Neural progenitor cell (in vitro differentiated cells): ENCODE measurements around the gene OR8I2. TPM values are rescaled to one million over a fixed set of nuclear protein-coding genes. Genes with fewer than 3 reads are reported as not detected.
"Not testable (repeated sequence)": the region's sequence is repeated elsewhere in the genome, so short reads cannot be mapped to it uniquely, and the experiment has no call there.

Experiments used
- DNase-seq: peaks from one replicate; pipeline ENCODE4 v3.0.0-alpha.2; 2016; ENCODE audit warnings: low spot score
- H2AFZ ChIP-seq: fragments of 200-600 bp; sonication (generic); replicated peaks from 2 replicates; pipeline ENCODE4 v1.6.1; 2016; ENCODE audit warnings: antibody characterized with exemption
- H3F3A ChIP-seq: fragments of 200-600 bp; sonication (generic); 2 replicates; pipeline ENCODE4 v1.6.1; 2016; ENCODE audit warnings: antibody characterized with exemption, low read depth
- H3K27ac ChIP-seq: fragments of 200-600 bp; sonication (generic); 2 replicates; pipeline ENCODE4 v1.5.1; 2016; ENCODE audit warnings: mild to moderate bottlenecking
- H3K27me3 ChIP-seq: fragments of 200-600 bp; sonication (generic); 2 replicates; pipeline ENCODE4 v1.6.1; 2016; ENCODE audit warnings: mild to moderate bottlenecking, moderate library complexity
- H3K36me3 ChIP-seq: fragments of 200-600 bp; sonication (generic); 2 replicates; pipeline ENCODE4 v1.5.1; 2016
- H3K4me1 ChIP-seq: fragments of 200-600 bp; sonication (generic); 2 replicates; pipeline ENCODE4 v1.6.1; 2016; ENCODE audit warnings: mixed run types
- H3K4me2 ChIP-seq: fragments of 200-600 bp; sonication (generic); 2 replicates; pipeline ENCODE4 v1.6.1; 2016
- H3K4me3 ChIP-seq: fragments of 200-600 bp; sonication (generic); 2 replicates; pipeline ENCODE4 v1.5.1; 2016
- H3K79me2 ChIP-seq: fragments of 200-600 bp; sonication (generic); 2 replicates; pipeline ENCODE4 v1.6.1; 2016; ENCODE audit warnings: low read depth
- H3K9ac ChIP-seq: fragments of 200-600 bp; sonication (generic); 2 replicates; pipeline ENCODE4 v1.6.1; 2016
- H3K9me3 ChIP-seq: fragments of 200-600 bp; sonication (generic); 2 replicates; pipeline ENCODE4 v1.5.1; 2016; ENCODE audit warnings: low read depth
- H4K20me1 ChIP-seq: fragments of 200-600 bp; sonication (generic); 2 replicates; pipeline ENCODE4 v1.6.1; 2016; ENCODE audit warnings: low read depth
- H3K27ac Mint-ChIP-seq: 3 replicates; pipeline ENCODE4 v1.8.0; 2021; ENCODE audit warnings: mixed read lengths
- H3K27me3 Mint-ChIP-seq: 2 replicates; pipeline ENCODE4 v1.8.0; 2022; ENCODE audit warnings: low read depth, mild to moderate bottlenecking, inconsistent platforms, moderate library complexity, mixed read lengths; ENCODE audit not compliant: insufficient read depth
- H3K36me3 Mint-ChIP-seq: 3 replicates; pipeline ENCODE4 v1.8.0; 2021; ENCODE audit warnings: mixed read lengths
- H3K4me1 Mint-ChIP-seq: 3 replicates; pipeline ENCODE4 v1.8.0; 2021; ENCODE audit warnings: mixed read lengths
- H3K4me3 Mint-ChIP-seq: 3 replicates; pipeline ENCODE4 v1.8.0; 2021; ENCODE audit warnings: mild to moderate bottlenecking, moderate library complexity, mixed read lengths
- H3K9me3 Mint-ChIP-seq: 3 replicates; pipeline ENCODE4 v1.8.0; 2020; ENCODE audit warnings: mixed read lengths
- CTCF ChIP-seq: fragments of 200-600 bp; sonication (generic); IDR thresholded peaks from 2 replicates; pipeline ENCODE4 v1.5.1; 2017; ENCODE audit warnings: antibody characterized with exemption, mild to moderate bottlenecking
- EZH2 ChIP-seq: fragments of 200-600 bp; sonication (generic); IDR thresholded peaks from 2 replicates; pipeline ENCODE4 v1.6.1; 2017; ENCODE audit warnings: antibody characterized with exemption, mild to moderate bottlenecking, moderate library complexity
- EZH2phosphoT487 ChIP-seq: fragments of 200-600 bp; sonication (generic); IDR thresholded peaks from 2 replicates; pipeline ENCODE4 v1.6.1; 2017; ENCODE audit warnings: antibody characterized with exemption
- small RNA-seq: library from RNA; depleted of rRNA; stranded (forward); fragments of <200 nt; gene quantifications from one replicate; pipeline ENCODE3, GENCODE V24; 2015
- total RNA-seq: library from RNA; depleted of rRNA; stranded (reverse); fragments of >200 nt; gene quantifications from 2 replicates; pipeline ENCODE4 v1.2.3, GENCODE V29; 2015; ENCODE audit warnings: low replicate concordance

The OR8I2 gene
- total RNA-seq, 1 donor from 2014 or later = not detected

GRCh38 chr11:56140151-56140661 is 47.1 kb downstream of the OR8I2 start, which contains the start of gene OR8J3:
Gene OR8J3 (minus strand): TSS chr11:56140201. CDS start chr11:56137718, 2,483 bp downstream.
- Histone ChIP-seq H2AFZ (no peak within 1 kb of the TSS), H3K4me1 (no peaks in the 10 kb centered on the region), H3K27me3 (no peaks in the 10 kb centered on the region), H3K4me3 (no peak within 1 kb of the TSS), H3K36me3 (no peaks in the 10 kb centered on the region), H4K20me1 (no peaks in the 10 kb centered on the region), H3K79me2 (no peaks in the 10 kb centered on the region), H3K27ac (no peak within 1 kb of the TSS), H3K9ac (no peak within 1 kb of the TSS), H3K4me2 (no peak within 1 kb of the TSS), H3K9me3 (no peaks in the 10 kb centered on the region), H3F3A (no peaks in the 10 kb centered on the region)
- no peak within 1 kb of the TSS for H3K27ac Mint-ChIP-seq
- TF ChIP-seq CTCF (no peak), EZH2phosphoT487 (no peak), EZH2 (no peak)
- H3K4me1 Mint-ChIP-seq = no peaks in the 10 kb centered on the region
- DNase-seq = no peak
- H3K36me3 Mint-ChIP-seq = no peaks in the 10 kb centered on the region
- peaks cover 4% of the 10 kb centered on the region for H3K27me3 Mint-ChIP-seq
- peaks cover 3% of the 10 kb centered on the region for H3K9me3 Mint-ChIP-seq
- H3K4me3 Mint-ChIP-seq = no peak within 1 kb of the TSS

- H3K4me2 ChIP-seq, H3K9me3 Mint-ChIP-seq, H3K9ac ChIP-seq, H3K27me3 Mint-ChIP-seq, H3K9me3 ChIP-seq, H3K79me2 ChIP-seq, DNase-seq, H3K36me3 ChIP-seq, H3K36me3 Mint-ChIP-seq, H2AFZ ChIP-seq, H3K4me3 ChIP-seq, H3K27ac Mint-ChIP-seq, H4K20me1 ChIP-seq, H3K27ac ChIP-seq, H3K4me3 Mint-ChIP-seq, H3F3A ChIP-seq, H3K4me1 Mint-ChIP-seq, H3K4me1 ChIP-seq, H3K27me3 ChIP-seq: not testable (repeated sequence)
Measured at GRCh38 chr11:56143681-56144080, 50.6 kb downstream of the OR8I2 start.

Small RNA genes within 50 kb of the gene (small RNA-seq; reads per million reads assigned to genes)
- gene OR8I4P = not detected

Other genes with a start within 250 kb of the OR8I2 start
- not detected in 2 replicates for gene TRIM51, start 210.0 kb upstream of the OR8I2 start, total RNA-seq
- gene OR5W2, start 178.7 kb upstream of the OR8I2 start, total RNA-seq = not detected in 2 replicates
- gene OR5I1, start 156.9 kb upstream of the OR8I2 start, total RNA-seq = not detected in 2 replicates
- not detected in 2 replicates for gene OR10AG1, start 123.4 kb upstream of the OR8I2 start, total RNA-seq
- gene OR5F1, start 98.7 kb upstream of the OR8I2 start, total RNA-seq = not detected in 2 replicates
- not detected in 2 replicates for gene OR5AS1, start 65.7 kb upstream of the OR8I2 start, total RNA-seq
- gene OR8H2, start 10.4 kb downstream of the OR8I2 start, total RNA-seq = not detected in 2 replicates
- not detected in 2 replicates for gene OR8H3, start 29.1 kb downstream of the OR8I2 start, total RNA-seq
- not detected in 2 replicates for gene OR8J3, start 46.9 kb downstream of the OR8I2 start, total RNA-seq
- not detected in 2 replicates for gene OR8K5, start 67.0 kb downstream of the OR8I2 start, total RNA-seq
- gene OR5J2, start 83.3 kb downstream of the OR8I2 start, total RNA-seq = not detected in 2 replicates
- gene OR5T2, start 140.9 kb downstream of the OR8I2 start, total RNA-seq = not detected in 2 replicates
- gene OR5T3, start 158.9 kb downstream of the OR8I2 start, total RNA-seq = not detected in 2 replicates
- not detected in 2 replicates for gene OR5T1, start 180.8 kb downstream of the OR8I2 start, total RNA-seq
- not detected in 2 replicates for gene OR8H1, start 198.9 kb downstream of the OR8I2 start, total RNA-seq
- not detected in 2 replicates for gene OR8K3, start 221.8 kb downstream of the OR8I2 start, total RNA-seq